Tibial artery (tissue), 4 donors: Measurements from ENCODE around the gene GLA.

Experiments used
- DNase-seq, 2 donors: peaks; one replicate each; pipeline ENCODE4 v3.0.0-alpha.2; 2019
- H3K27ac ChIP-seq, 2 donors: fragments of 200-600 bp; sonication (generic) in 1 of 2; 1 replicate in 1 of 2; 2 replicates in 1 of 2; pipeline ENCODE4 v1.5.1; 2018 to 2019; ENCODE audit warnings: mild to moderate bottlenecking in 1 of 2
- H3K27me3 ChIP-seq, 2 donors: fragments of 200-600 bp; sonication (generic) in 1 of 2; one replicate each; pipeline versions ENCODE4 v1.5.1 to v1.6.0; 2016 to 2019
- H3K36me3 ChIP-seq, 3 donors: fragments of 200-600 bp; sonication (generic) in 2 of 3; one replicate each; pipeline ENCODE4 v1.5.1; 2016 to 2019; ENCODE audit warnings: mild to moderate bottlenecking in 2 of 3
- H3K4me1 ChIP-seq, 4 donors: fragments of 200-600 bp; sonication (generic) in 2 of 4; 1 replicate in 3 of 4; 2 replicates in 1 of 4; pipeline ENCODE4 v1.5.1; 2016 to 2019
- H3K4me3 ChIP-seq, 2 donors: fragments of 200-600 bp; sonication (generic) in 1 of 2; 1 replicate in 1 of 2; 2 replicates in 1 of 2; pipeline ENCODE4 v1.5.1; 2018 to 2019; ENCODE audit warnings: mild to moderate bottlenecking in 2 of 2
- H3K9me3 ChIP-seq, 3 donors: fragments of 200-600 bp; sonication (generic) in 1 of 3; one replicate each; pipeline ENCODE4 v1.5.1; 2016 to 2019
- intact Hi-C: fragments of 100-400 bp; cut with DNase I; formaldehyde crosslinking; loops from one replicate; pipeline ENCODE4 v1.15.0; 2023; ENCODE audit warnings: low total_unique reads
- TF ChIP-seq, protein P1 (sequence below), 2 experiments: fragments of 200-600 bp in 1 of 2; fragments of 450-650 bp in 1 of 2; IDR thresholded peaks; one replicate each; pipeline ENCODE4 v1.5.1; 2017 to 2019; ENCODE audit warnings: antibody characterized with exemption in 2 of 2, mild to moderate bottlenecking in 1 of 2, moderate library complexity in 1 of 2

The GLA gene

DNA sequence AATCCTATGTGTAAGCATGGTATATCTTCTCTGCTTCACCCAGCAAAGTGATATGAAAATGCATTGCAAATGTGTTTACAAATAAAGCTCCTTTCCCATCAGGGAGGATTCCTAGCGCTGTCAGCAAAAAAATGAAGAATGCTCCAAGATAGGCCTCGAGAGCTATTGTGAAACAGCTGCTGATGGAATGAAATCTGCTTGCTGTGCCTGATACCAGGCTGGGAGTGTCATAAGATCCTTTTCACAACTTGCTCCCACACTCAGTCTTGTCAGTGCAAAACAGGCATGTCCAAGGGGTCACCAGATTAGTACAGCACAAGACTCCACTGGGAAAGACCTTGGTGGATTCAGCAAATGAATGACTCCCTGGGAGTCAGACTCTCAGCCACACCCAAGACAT, 34.4 kb upstream of the GLA start:
- H3K36me3 ChIP-seq = peaks cover 6 to 30% (median 22%) of the 10 kb centered on the region in 3 donors
- no peak overlapping the region for H3K4me3 ChIP-seq

DNA sequence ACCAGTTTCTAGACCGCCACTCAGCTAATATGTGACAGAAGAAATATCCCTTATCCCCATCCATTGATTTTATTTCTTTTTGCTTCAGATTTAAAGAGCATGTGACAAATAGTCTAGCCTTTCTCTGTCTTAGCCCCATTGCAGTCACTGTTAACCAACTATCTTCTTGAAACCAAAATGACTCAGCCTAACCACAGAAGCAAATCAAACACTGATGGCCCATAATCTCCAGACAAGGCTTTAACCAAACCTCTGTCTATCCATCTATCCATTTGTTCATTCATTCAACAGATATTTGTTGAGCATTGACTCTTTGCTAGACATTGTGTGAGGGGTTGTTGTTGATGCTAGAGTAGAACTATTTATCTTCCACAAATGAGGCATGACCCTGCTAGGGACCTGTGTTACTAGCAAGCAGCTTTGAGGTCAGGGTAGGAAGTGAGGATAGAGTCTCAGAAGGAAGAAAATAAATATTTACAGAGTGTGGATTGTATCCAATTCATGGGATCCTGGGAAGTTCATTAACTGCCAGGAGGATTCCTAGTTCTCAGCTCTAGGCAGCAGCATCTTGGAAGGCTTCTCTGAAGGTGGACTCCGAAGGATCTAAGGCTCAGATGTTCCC, 22.8 kb upstream of the GLA start:
- Histone ChIP-seq H3K4me3 (no peak overlapping the region), H3K9me3 (peaks cover 0 to 12% (median 0%) of the 10 kb centered on the region in 3 donors), H3K27me3 (no peaks in the 10 kb centered on the region), H3K27ac (no peak overlapping the region), H3K4me1 (no peaks in the 10 kb centered on the region), H3K36me3 (peaks cover 11 to 13% (median 11%) of the 10 kb centered on the region in 3 donors)
- no peak for DNase-seq
- intact Hi-C loops = no loop called here
- TF ChIP-seq, protein P1, sequence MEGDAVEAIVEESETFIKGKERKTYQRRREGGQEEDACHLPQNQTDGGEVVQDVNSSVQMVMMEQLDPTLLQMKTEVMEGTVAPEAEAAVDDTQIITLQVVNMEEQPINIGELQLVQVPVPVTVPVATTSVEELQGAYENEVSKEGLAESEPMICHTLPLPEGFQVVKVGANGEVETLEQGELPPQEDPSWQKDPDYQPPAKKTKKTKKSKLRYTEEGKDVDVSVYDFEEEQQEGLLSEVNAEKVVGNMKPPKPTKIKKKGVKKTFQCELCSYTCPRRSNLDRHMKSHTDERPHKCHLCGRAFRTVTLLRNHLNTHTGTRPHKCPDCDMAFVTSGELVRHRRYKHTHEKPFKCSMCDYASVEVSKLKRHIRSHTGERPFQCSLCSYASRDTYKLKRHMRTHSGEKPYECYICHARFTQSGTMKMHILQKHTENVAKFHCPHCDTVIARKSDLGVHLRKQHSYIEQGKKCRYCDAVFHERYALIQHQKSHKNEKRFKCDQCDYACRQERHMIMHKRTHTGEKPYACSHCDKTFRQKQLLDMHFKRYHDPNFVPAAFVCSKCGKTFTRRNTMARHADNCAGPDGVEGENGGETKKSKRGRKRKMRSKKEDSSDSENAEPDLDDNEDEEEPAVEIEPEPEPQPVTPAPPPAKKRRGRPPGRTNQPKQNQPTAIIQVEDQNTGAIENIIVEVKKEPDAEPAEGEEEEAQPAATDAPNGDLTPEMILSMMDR (IDR thresholded peaks at IDR 0.05) = no peak

More for the DNA sequence above, 34.4 kb upstream of the GLA start:
- Histone ChIP-seq H3K4me1 (no peaks in the 10 kb centered on the region), H3K27ac (no peak overlapping the region), H3K27me3 (no peaks in the 10 kb centered on the region), H3K9me3 (no peaks in the 10 kb centered on the region)
- DNase-seq = no peak
- TF ChIP-seq, protein P1 (IDR thresholded peaks at IDR 0.05) = no peak
- intact Hi-C loops = no loop called here

DNA sequence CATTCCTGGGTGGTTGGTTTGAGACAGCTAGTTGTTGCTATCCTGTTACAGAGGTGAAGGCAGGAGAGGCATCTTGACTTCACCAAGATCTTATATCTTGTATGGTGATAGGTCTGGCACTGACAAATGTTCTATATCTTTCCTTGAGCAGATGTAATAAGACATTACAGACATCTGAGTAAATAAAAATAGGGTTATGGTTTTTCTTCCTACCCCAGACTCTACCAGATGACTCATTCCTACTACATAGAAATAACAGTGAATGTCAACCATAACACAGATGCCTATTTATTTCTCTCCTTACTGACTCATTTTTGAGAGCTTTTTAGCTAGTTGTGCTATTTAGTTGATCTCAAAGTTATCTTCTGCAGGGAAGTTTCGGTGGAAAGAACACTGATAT, 22.2 kb upstream of the GLA start:
- Histone ChIP-seq H3K4me3 (no peak overlapping the region), H3K36me3 (peaks cover 11 to 19% (median 11%) of the 10 kb centered on the region in 3 donors), H3K27me3 (no peaks in the 10 kb centered on the region), H3K9me3 (peaks cover 0 to 12% (median 0%) of the 10 kb centered on the region in 3 donors), H3K27ac (no peak overlapping the region), H3K4me1 (no peaks in the 10 kb centered on the region)
- TF ChIP-seq, protein P1 (IDR thresholded peaks at IDR 0.05) = no peak
- intact Hi-C loops = no loop called here
- no peak for DNase-seq

DNA sequence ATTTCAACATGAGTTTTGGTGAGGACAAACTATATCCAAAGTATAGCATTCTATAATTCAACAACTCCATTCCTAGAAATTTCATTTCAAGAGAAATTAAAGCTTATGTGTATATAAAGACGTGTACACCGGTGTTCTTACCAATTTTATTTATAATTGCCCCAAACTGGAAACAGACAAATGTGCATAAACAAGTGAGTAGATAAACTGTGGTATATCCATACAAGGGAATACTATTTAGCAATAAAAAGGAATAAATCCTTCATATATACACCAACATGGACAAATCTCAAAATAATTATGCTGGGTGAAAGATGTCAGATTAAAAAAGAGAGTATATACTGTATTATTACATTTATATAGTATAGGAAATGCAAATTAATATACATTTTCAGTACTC, 20.2 kb upstream of the GLA start:
- Histone ChIP-seq H3K27ac (no peak overlapping the region), H3K4me1 (no peaks in the 10 kb centered on the region), H3K9me3 (peaks cover 0 to 12% (median 0%) of the 10 kb centered on the region in 3 donors), H3K27me3 (no peaks in the 10 kb centered on the region), H3K4me3 (no peak overlapping the region), H3K36me3 (peaks cover 11 to 31% (median 16%) of the 10 kb centered on the region in 3 donors)
- intact Hi-C loops = no loop called here
- TF ChIP-seq, protein P1 (IDR thresholded peaks at IDR 0.05) = no peak
- no peak for DNase-seq

DNA sequence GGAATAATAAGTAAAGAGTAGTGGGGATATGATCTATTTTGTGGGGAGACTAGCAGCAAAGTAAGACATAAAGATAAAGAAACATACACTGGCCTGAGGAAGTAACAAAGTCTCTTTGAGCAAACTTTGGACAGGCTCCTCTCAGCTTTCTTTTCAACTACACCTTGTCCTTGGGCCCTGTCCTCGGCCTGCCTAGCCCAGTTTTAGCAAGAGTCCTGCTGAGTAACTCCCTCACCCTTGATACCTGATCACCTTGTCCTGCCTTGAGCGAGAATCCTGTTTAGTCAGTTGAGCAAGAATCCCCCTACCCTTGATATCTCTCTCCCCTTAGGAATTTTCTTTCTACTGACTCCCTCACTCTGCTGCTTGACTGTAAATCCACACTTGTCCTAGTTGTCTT, 11.8 kb upstream of the GLA start:
- intact Hi-C loops = loop anchor here (5.0 kb wide), 1 partner anchor 378 kb away; no protein-coding TSS in a partner anchor
- H3K9me3 ChIP-seq = no peaks in the 10 kb centered on the region
- peaks cover 0 to 26% (median 6%) of the 10 kb centered on the region in 4 donors for H3K4me1 ChIP-seq
- H3K27me3 ChIP-seq = no peaks in the 10 kb centered on the region
- H3K36me3 ChIP-seq = peaks cover 0 to 7% (median 6%) of the 10 kb centered on the region in 3 donors
- no peak overlapping the region for H3K4me3 ChIP-seq
- no peak for DNase-seq
- TF ChIP-seq, protein P1 (IDR thresholded peaks at IDR 0.05) = no peak
- peak overlapping the region; percentile 95 to 97 for H3K27ac ChIP-seq
